Fibroblast of villous mesenchyme (primary cell): Measurements from ENCODE around the gene FABP3. TPM values are rescaled to one million over a fixed set of nuclear protein-coding genes. Genes with fewer than 3 reads are reported as not detected.
"Not testable (repeated sequence)": the region's sequence is repeated elsewhere in the genome, so short reads cannot be mapped to it uniquely, and the experiment has no call there.

Source experiments
- DNase-seq: peaks from one replicate; pipeline ENCODE4 v3.0.0-alpha.2; 2010; ENCODE audit warnings: low read depth
- H3K4me3 ChIP-seq: 2 replicates; pipeline ENCODE4 v1.5.1; 2011; ENCODE audit warnings: low read depth, mild to moderate bottlenecking, low read length
- CTCF ChIP-seq: IDR thresholded peaks from 2 replicates; pipeline ENCODE4 v1.5.1; 2012; ENCODE audit warnings: low read depth, mild to moderate bottlenecking, low read length; ENCODE audit not compliant: insufficient read depth
- total RNA-seq: library from RNA; depleted of rRNA; stranded (reverse); fragments of >200 nt; gene quantifications from 2 replicates; pipeline ENCODE4 v1.2.3, GENCODE V29; 2012

The FABP3 gene
- total RNA-seq, 1 donor = 54.8 TPM

GRCh38 chr1:31390071-31390470 is 17.2 kb upstream of the FABP3 start:
- no peak overlapping the region for H3K4me3 ChIP-seq
- no peak for TF ChIP-seq CTCF
- no peak for DNase-seq

GRCh38 chr1:31389616-31390015 is 16.7 kb upstream of the FABP3 start:
- no peak overlapping the region for H3K4me3 ChIP-seq
- no peak for DNase-seq
- TF ChIP-seq CTCF = no peak

GRCh38 chr1:31387612-31388011 is 14.7 kb upstream of the FABP3 start:
- no peak for TF ChIP-seq CTCF

DNA sequence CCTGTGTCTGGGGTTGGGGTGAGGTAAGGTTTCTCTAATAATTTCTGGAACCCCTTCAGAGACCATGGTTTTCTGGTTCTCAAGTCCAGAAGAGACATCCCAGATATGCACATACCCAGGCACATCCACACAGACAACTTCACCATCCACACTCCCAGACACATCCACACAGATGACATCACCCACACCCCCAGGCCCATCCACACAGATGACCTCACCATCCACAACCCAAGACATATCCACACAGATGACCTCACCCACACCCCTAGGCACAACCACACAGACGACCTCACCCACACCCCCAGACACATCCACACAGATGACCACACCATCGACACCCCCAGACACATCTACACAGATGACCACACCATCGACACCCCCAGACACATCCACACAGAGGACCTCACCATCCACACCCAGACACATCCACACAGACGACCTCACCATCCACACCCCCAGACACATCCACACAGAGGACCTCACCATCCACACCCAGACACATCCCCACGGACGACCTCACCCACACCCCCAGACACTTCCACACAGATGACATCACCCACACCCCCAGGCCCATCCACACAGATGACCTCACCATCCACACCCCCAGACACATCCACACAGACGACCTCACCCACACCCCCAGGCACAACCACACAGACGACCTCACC is 13.8 kb upstream of the FABP3 start:
- DNase-seq, H3K4me3 ChIP-seq: not testable (repeated sequence)

More at GRCh38 chr1:31387612-31388011, 14.7 kb upstream of the FABP3 start:
- DNase-seq = no peak
- H3K4me3 ChIP-seq = no peak overlapping the region

DNA sequence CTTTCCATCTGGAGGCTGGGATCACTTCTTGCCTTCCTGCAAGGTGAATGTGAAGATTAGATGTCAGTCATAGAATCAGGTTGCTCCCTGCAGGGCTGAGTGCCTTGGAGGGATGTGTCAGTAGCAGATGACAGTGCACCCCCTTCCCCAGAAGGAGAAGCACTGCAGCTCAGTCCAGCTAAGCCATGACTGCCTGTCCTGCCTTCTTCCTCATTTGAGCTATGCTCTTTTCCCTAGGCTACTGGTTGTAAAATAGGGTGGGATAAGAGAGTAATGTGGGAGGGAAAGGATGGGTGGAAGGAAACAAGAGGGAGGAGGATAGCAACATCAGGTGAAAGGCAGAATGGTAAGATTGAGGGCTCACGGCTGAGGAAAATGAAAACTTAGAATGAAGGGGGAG is 11.1 kb upstream of the FABP3 start:
- DNase-seq = no peak
- TF ChIP-seq CTCF = no peak
- no peak overlapping the region for H3K4me3 ChIP-seq

- no peak for DNase-seq
- H3K4me3 ChIP-seq = no peak overlapping the region
- no peak for TF ChIP-seq CTCF
Measured at GRCh38 chr1:31382379-31382989, 9.6 kb upstream of the FABP3 start.

DNA sequence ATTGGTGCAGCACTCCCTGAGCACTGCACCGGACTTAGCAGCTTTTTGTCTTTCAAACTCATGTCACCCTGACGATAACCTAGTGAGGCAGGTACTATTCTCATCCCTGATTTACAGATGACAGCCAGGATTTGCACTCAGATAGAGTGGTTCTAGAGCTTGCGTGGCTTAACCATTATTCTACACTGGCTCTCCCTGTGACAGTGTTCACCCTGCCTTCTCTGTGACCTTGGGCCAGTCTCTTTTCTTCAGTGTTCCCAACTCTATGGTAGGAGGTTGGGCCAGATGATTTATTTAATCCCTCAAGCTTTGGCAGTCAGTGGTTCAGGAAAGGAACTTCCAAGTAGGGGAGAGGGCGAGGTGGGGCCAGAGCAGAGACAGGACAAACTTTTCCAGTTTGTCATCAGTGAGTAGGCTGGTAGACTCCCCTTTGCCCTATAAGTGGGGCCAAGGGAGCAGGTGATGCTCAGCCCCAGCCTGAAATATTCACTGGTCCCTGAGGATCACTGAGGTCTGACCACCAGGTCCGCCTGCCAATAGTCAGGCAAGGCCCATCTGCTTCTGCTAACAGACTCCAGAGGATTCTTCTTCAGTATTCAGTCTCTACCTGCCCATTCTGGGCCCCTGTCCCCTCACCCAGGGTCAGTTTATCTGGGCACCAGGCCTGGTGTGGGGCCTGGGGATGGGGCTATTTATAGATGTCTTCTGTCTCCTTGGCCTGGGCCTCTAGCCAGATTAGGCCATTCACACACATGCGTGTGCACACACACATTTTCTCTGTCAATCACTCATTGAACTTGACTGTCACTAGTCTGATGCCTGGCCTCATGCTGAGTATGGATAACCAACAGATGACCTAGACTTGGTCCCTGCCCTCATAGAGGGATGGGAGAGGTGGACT is 8.8 kb upstream of the FABP3 start:
- DNase-seq = no peak
- TF ChIP-seq CTCF = no peak
- H3K4me3 ChIP-seq = no peak overlapping the region
